ENCODE data around the gene IQCH.
"Not testable (repeated sequence)": the region's sequence is repeated elsewhere in the genome, so short reads cannot be mapped to it uniquely, and the experiment has no call there.

IQCH gene

GRCh38 chr15:67244971-67245478 lies 9.6 kb upstream of the IQCH start:
- TF ChIP-seq, protein P1, sequence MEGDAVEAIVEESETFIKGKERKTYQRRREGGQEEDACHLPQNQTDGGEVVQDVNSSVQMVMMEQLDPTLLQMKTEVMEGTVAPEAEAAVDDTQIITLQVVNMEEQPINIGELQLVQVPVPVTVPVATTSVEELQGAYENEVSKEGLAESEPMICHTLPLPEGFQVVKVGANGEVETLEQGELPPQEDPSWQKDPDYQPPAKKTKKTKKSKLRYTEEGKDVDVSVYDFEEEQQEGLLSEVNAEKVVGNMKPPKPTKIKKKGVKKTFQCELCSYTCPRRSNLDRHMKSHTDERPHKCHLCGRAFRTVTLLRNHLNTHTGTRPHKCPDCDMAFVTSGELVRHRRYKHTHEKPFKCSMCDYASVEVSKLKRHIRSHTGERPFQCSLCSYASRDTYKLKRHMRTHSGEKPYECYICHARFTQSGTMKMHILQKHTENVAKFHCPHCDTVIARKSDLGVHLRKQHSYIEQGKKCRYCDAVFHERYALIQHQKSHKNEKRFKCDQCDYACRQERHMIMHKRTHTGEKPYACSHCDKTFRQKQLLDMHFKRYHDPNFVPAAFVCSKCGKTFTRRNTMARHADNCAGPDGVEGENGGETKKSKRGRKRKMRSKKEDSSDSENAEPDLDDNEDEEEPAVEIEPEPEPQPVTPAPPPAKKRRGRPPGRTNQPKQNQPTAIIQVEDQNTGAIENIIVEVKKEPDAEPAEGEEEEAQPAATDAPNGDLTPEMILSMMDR (IDR thresholded peaks at IDR 0.05; ENCODE audit: borderline replicate concordance, insufficient read depth, low read depth, low read length) = no peak
- no peak overlapping the region for H3K4me3 ChIP-seq (ENCODE audit: low read depth, low read length)

- not testable (repeated sequence) for H3K4me3 ChIP-seq (ENCODE audit: low read depth, low read length)
These were observed 8.0 kb upstream of the IQCH start for GRCh38 chr15:67246606-67247005.

DNA sequence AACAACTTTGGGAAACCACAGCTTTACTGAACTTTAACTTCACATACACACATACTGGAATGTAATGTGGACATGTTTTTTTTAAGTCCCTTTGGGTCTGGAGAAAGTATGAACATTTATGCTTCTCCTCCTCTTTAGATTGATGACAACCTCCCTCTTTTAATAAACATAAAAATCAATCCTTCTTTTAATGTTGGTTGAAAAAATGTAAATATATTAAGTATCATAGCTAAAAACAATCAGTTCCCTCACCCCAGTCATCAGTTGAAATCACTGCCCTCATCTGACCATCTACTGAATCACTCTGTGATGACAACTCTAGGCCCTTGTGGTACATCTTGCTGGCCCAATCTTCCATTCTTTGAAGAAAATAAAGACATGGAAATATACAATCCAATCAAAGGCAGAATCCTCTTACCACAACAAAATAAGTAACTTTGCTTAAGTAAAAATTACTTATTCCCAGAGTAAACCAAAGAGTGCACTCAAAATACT lies 6.5 kb upstream of the IQCH start:
- H3K4me3 ChIP-seq (ENCODE audit: low read depth, low read length) = no peak overlapping the region
- TF ChIP-seq, protein P1 (IDR thresholded peaks at IDR 0.05; ENCODE audit: borderline replicate concordance, insufficient read depth, low read depth, low read length) = no peak

DNA sequence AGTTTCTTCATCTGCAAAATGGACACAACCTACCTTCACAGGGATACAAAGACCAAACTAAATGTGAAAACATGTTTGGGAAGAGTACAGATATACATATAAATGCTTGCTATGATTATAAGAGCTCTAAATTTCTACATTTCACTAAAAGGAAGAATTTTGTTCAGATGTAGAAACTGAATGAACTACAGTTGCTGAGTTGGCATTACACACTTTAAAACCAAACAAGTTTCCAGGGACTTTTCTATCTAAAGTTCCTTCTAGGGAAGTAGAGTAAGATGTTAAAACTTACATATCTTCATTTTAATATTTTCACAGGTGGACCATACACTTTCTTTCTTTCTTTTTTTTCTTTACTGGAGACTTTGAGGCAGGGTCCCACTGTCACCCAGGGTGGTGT lies 4.8 kb upstream of the IQCH start:
- no peak overlapping the region for H3K4me3 ChIP-seq (ENCODE audit: low read depth, low read length)
- TF ChIP-seq, protein P1 (IDR thresholded peaks at IDR 0.05; ENCODE audit: borderline replicate concordance, insufficient read depth, low read depth, low read length) = no peak

GRCh38 chr15:67251318-67251717 lies 3.3 kb upstream of the IQCH start:
- no peak overlapping the region for H3K4me3 ChIP-seq (ENCODE audit: low read depth, low read length)
- TF ChIP-seq, protein P1 (IDR thresholded peaks at IDR 0.05; ENCODE audit: borderline replicate concordance, insufficient read depth, low read depth, low read length) = no peak

DNA sequence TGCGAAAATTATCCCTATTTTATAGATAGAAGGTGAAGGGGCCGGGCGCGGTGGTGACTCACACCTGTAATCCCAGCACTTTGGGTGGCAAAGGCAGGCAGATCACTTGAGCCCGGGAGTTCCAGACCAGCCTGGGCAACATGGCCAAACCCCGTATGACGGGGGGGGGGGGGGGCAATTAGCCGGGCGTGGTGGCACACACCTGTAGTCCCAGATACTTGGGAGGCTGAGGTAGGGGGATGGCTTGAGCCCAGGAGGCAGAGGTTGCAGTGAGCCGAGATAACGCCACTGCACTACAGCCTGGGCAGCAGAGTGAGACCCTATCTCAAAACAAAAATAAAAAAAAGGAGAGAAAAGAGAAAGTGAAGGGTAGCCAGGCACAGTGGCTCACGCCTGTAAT lies 1.5 kb upstream of the IQCH start:
- peak overlapping the region; percentile 99 for H3K4me3 ChIP-seq (ENCODE audit: low read depth, low read length)

GRCh38 chr15:67253549-67254237 lies 893 bp upstream of the IQCH start:
- TF ChIP-seq, protein P1 (IDR thresholded peaks at IDR 0.05; ENCODE audit: borderline replicate concordance, insufficient read depth, low read depth, low read length) = no peak

More for the DNA sequence above, 1.5 kb upstream of the IQCH start:
- TF ChIP-seq, protein P1 (IDR thresholded peaks at IDR 0.05; ENCODE audit: borderline replicate concordance, insufficient read depth, low read depth, low read length) = no peak

More at GRCh38 chr15:67253549-67254237, 893 bp upstream of the IQCH start:
- H3K4me3 ChIP-seq (ENCODE audit: low read depth, low read length) = peak overlapping the region; percentile 99

All from GM12875 (cell line).